SU-DHL-6 (cell line): ENCODE results near the gene TEAD3.

Source experiments
- H2AFZ ChIP-seq: fragments of 200-600 bp; sonication (generic); 2 replicates; pipeline ENCODE4 v1.6.1; 2014; ENCODE audit warnings: low read depth, mild to moderate bottlenecking, moderate library complexity, mixed read lengths, antibody characterized with exemption, low read length; ENCODE audit not compliant: severe bottlenecking
- H3F3A ChIP-seq: fragments of 200-600 bp; shearing (Covaris generic); 2 replicates; pipeline ENCODE4 v1.6.0; 2016; ENCODE audit warnings: antibody characterized with exemption, mild to moderate bottlenecking; ENCODE audit not compliant: insufficient read depth
- H3K27ac ChIP-seq: fragments of 200-600 bp; sonication (generic); 2 replicates; pipeline ENCODE4 v1.5.1; 2016; ENCODE audit warnings: low read depth, mild to moderate bottlenecking, low read length, moderate library complexity, mixed read lengths
- H3K27me3 ChIP-seq: fragments of 200-600 bp; sonication (generic), shearing (Covaris generic); 2 replicates; pipeline ENCODE4 v1.6.0; 2014; ENCODE audit warnings: mild to moderate bottlenecking, low read length
- H3K36me3 ChIP-seq: fragments of 200-600 bp; sonication (generic); 2 replicates; pipeline ENCODE4 v1.6.1; 2014; ENCODE audit warnings: mild to moderate bottlenecking, low read length, mixed read lengths
- H3K4me2 ChIP-seq: fragments of 300-600, 200-600 bp; shearing (Covaris generic), sonication (generic); 2 replicates; pipeline ENCODE4 v1.6.0; 2014; ENCODE audit warnings: low read length, low read depth, mild to moderate bottlenecking; ENCODE audit not compliant: poor library complexity, severe bottlenecking
- H3K4me3 ChIP-seq: fragments of 200-600 bp; sonication (generic); 2 replicates; pipeline ENCODE4 v1.5.1; 2014; ENCODE audit warnings: antibody characterized with exemption, low read length, mild to moderate bottlenecking, mixed read lengths; ENCODE audit not compliant: insufficient read depth, poor library complexity, severe bottlenecking
- H3K79me2 ChIP-seq: fragments of 200-600 bp; sonication (generic); 2 replicates; pipeline ENCODE4 v1.6.1; 2014; ENCODE audit warnings: mild to moderate bottlenecking, low read length, moderate library complexity; ENCODE audit not compliant: insufficient read depth
- H3K9ac ChIP-seq: fragments of 200-600 bp; sonication (generic); 2 replicates; pipeline ENCODE4 v1.7.0; 2014; ENCODE audit warnings: mild to moderate bottlenecking, low read length
- H3K9me2 ChIP-seq: fragments of 200-600 bp; sonication (generic); replicated peaks from 2 replicates; pipeline ENCODE4 v1.6.1; 2014; ENCODE audit warnings: low read length; ENCODE audit not compliant: insufficient read depth
- H3K9me3 ChIP-seq: fragments of 200-600 bp; sonication (generic); 2 replicates; pipeline ENCODE4 v1.6.1; 2014; ENCODE audit warnings: low read length, mixed read lengths; ENCODE audit not compliant: insufficient read depth
- H4K20me1 ChIP-seq: fragments of 200-600 bp; sonication (generic); 2 replicates; pipeline ENCODE4 v1.6.1; 2014; ENCODE audit warnings: low read depth, mild to moderate bottlenecking, antibody characterized with exemption, low read length, moderate library complexity, mixed read lengths
- EZH2phosphoT487 ChIP-seq: fragments of 200-600 bp; sonication (generic), shearing (Covaris generic); conservative IDR thresholded peaks from 2 replicates; pipeline ENCODE4 v1.6.1; 2018; ENCODE audit warnings: mild to moderate bottlenecking, antibody characterized with exemption, low read length, moderate library complexity, mixed read lengths
- TF ChIP-seq, protein P1 (sequence below): fragments of 200-600 bp; sonication (generic); IDR thresholded peaks from one replicate; pipeline ENCODE4 v1.5.1; 2017; ENCODE audit warnings: antibody characterized with exemption, mild to moderate bottlenecking, low read length, moderate library complexity; ENCODE audit not compliant: insufficient read depth, poor library complexity, severe bottlenecking

TEAD3 gene

GRCh38 chr6:35484921-35485392, 11.9 kb downstream of the TEAD3 start:
- H4K20me1 ChIP-seq: no peaks in the 10 kb centered on the region
- H3K9me3 ChIP-seq: no peaks in the 10 kb centered on the region
- TF ChIP-seq, protein P1, sequence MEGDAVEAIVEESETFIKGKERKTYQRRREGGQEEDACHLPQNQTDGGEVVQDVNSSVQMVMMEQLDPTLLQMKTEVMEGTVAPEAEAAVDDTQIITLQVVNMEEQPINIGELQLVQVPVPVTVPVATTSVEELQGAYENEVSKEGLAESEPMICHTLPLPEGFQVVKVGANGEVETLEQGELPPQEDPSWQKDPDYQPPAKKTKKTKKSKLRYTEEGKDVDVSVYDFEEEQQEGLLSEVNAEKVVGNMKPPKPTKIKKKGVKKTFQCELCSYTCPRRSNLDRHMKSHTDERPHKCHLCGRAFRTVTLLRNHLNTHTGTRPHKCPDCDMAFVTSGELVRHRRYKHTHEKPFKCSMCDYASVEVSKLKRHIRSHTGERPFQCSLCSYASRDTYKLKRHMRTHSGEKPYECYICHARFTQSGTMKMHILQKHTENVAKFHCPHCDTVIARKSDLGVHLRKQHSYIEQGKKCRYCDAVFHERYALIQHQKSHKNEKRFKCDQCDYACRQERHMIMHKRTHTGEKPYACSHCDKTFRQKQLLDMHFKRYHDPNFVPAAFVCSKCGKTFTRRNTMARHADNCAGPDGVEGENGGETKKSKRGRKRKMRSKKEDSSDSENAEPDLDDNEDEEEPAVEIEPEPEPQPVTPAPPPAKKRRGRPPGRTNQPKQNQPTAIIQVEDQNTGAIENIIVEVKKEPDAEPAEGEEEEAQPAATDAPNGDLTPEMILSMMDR: no peak
- no peak for TF ChIP-seq EZH2phosphoT487
- no peaks in the 10 kb centered on the region for H3F3A ChIP-seq
- H3K36me3 ChIP-seq: no peaks in the 10 kb centered on the region
- H3K4me2 ChIP-seq: no peak overlapping the region
- H3K27ac ChIP-seq: no peak overlapping the region
- H3K9me2 ChIP-seq: no peaks in the 10 kb centered on the region
- no peak overlapping the region for H3K9ac ChIP-seq
- no peaks in the 10 kb centered on the region for H3K27me3 ChIP-seq
- no peak overlapping the region for H3K4me3 ChIP-seq
- H3K79me2 ChIP-seq: no peaks in the 10 kb centered on the region
- H2AFZ ChIP-seq: no peak overlapping the region

GRCh38 chr6:35483893-35484645, 12.8 kb downstream of the TEAD3 start:
- TF ChIP-seq, protein P1: no peak
- TF ChIP-seq EZH2phosphoT487: no peak
- Histone ChIP-seq H2AFZ (no peak overlapping the region), H3K79me2 (no peaks in the 10 kb centered on the region), H3K9me3 (no peaks in the 10 kb centered on the region), H3K9me2 (no peaks in the 10 kb centered on the region), H3F3A (no peaks in the 10 kb centered on the region), H3K27me3 (no peaks in the 10 kb centered on the region), H3K4me2 (no peak overlapping the region), H3K27ac (no peak overlapping the region), H3K36me3 (no peaks in the 10 kb centered on the region), H3K4me3 (no peak overlapping the region), H4K20me1 (no peaks in the 10 kb centered on the region), H3K9ac (no peak overlapping the region)

DNA sequence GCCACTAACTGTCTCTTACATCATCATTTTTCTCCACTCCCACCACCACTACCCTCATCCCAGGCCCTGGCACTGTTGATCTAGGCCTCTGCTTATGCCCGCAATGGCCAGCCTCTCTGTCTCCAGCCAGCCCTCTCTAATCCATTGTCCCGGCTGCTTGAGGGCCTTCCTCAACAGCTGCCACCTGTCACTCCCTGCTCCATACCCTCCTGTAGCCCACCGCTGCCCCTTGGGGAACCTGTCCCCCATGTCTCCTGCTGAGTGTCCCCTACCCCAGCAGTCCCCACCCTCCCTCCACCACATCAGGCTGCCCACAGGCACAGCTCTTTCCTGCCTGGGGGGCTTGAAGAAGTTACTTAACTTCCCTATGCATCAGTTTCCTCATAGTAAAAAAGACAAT, 13.4 kb downstream of the TEAD3 start:
- Histone ChIP-seq H4K20me1 (no peaks in the 10 kb centered on the region), H2AFZ (no peak overlapping the region), H3F3A (no peaks in the 10 kb centered on the region), H3K79me2 (no peaks in the 10 kb centered on the region), H3K9ac (no peak overlapping the region), H3K9me3 (no peaks in the 10 kb centered on the region), H3K9me2 (no peaks in the 10 kb centered on the region), H3K4me2 (no peak overlapping the region), H3K36me3 (no peaks in the 10 kb centered on the region), H3K4me3 (no peak overlapping the region), H3K27me3 (no peaks in the 10 kb centered on the region), H3K27ac (no peak overlapping the region)
- TF ChIP-seq, protein P1: no peak
- no peak for TF ChIP-seq EZH2phosphoT487
